ENCODE data around the gene SLC39A11.

The SLC39A11 gene

GRCh38 chr17:72974605-72975232, 117.8 kb downstream of the SLC39A11 start:
- no peak for TF ChIP-seq CTCF (IDR thresholded peaks at IDR 0.05; ENCODE audit: low read depth, low read length, missing control alignments)
- DNase-seq (ENCODE audit: extremely low read depth, low read depth) = no peak
- no peak overlapping the region for H3K4me3 ChIP-seq (replicated peaks; ENCODE audit: low read depth, low read length)

- TF ChIP-seq CTCF (IDR thresholded peaks at IDR 0.05; ENCODE audit: low read depth, low read length, missing control alignments) = no peak
- no peak for DNase-seq (ENCODE audit: extremely low read depth, low read depth)
- H3K4me3 ChIP-seq (replicated peaks; ENCODE audit: low read depth, low read length) = no peak overlapping the region
Measured at GRCh38 chr17:72972263-72972951, 120.1 kb downstream of the SLC39A11 start.

- no peak for TF ChIP-seq CTCF (IDR thresholded peaks at IDR 0.05; ENCODE audit: low read depth, low read length, missing control alignments)
Measured at GRCh38 chr17:72971226-72971880, 121.1 kb downstream of the SLC39A11 start.

GRCh38 chr17:72970797-72971196, 121.7 kb downstream of the SLC39A11 start:
- H3K4me3 ChIP-seq (replicated peaks; ENCODE audit: low read depth, low read length) = no peak overlapping the region
- DNase-seq (ENCODE audit: extremely low read depth, low read depth) = no peak
- TF ChIP-seq CTCF (IDR thresholded peaks at IDR 0.05; ENCODE audit: low read depth, low read length, missing control alignments) = no peak

More at GRCh38 chr17:72971226-72971880, 121.1 kb downstream of the SLC39A11 start:
- no peak for DNase-seq (ENCODE audit: extremely low read depth, low read depth)
- H3K4me3 ChIP-seq (replicated peaks; ENCODE audit: low read depth, low read length) = no peak overlapping the region

GRCh38 chr17:72970246-72970645, 122.2 kb downstream of the SLC39A11 start:
- DNase-seq (ENCODE audit: extremely low read depth, low read depth) = no peak
- no peak overlapping the region for H3K4me3 ChIP-seq (replicated peaks; ENCODE audit: low read depth, low read length)
- no peak for TF ChIP-seq CTCF (IDR thresholded peaks at IDR 0.05; ENCODE audit: low read depth, low read length, missing control alignments)

GRCh38 chr17:72969293-72969906, 123.1 kb downstream of the SLC39A11 start:
- TF ChIP-seq CTCF (IDR thresholded peaks at IDR 0.05; ENCODE audit: low read depth, low read length, missing control alignments) = no peak
- no peak for DNase-seq (ENCODE audit: extremely low read depth, low read depth)
- H3K4me3 ChIP-seq (replicated peaks; ENCODE audit: low read depth, low read length) = no peak overlapping the region
